Adipocyte (in vitro differentiated cells): ENCODE results near the gene GLIS1.

ENCODE experiments used
- DNase-seq: peaks from one replicate; pipeline ENCODE4 v3.0.0-alpha.2; 2015; ENCODE audit warnings: low read depth
- H3K27me3 ChIP-seq: replicated peaks from 2 replicates; pipeline ENCODE4 v1.7.0; 2013; ENCODE audit warnings: mild to moderate bottlenecking, low read length, moderate library complexity; ENCODE audit not compliant: control insufficient read depth, insufficient read depth
- H3K36me3 ChIP-seq: 2 replicates; pipeline ENCODE4 v1.7.0; 2013; ENCODE audit warnings: low read length, mild to moderate bottlenecking, moderate library complexity; ENCODE audit not compliant: control insufficient read depth, insufficient read depth, severe bottlenecking
- H3K4me1 ChIP-seq: 2 replicates; pipeline ENCODE4 v1.7.0; 2013; ENCODE audit warnings: mild to moderate bottlenecking, low read length, moderate library complexity; ENCODE audit not compliant: control insufficient read depth, insufficient read depth
- H3K4me3 ChIP-seq: 2 replicates; pipeline ENCODE4 v1.7.0; 2013; ENCODE audit warnings: mild to moderate bottlenecking, low read length, moderate library complexity
- H3K9ac ChIP-seq: 2 replicates; pipeline ENCODE4 v1.7.0; 2013; ENCODE audit warnings: mild to moderate bottlenecking, low read length, moderate library complexity
- H3K9me3 ChIP-seq: 2 replicates; pipeline ENCODE4 v1.7.0; 2013; ENCODE audit warnings: mild to moderate bottlenecking, low read length, moderate library complexity; ENCODE audit not compliant: control insufficient read depth

GLIS1 gene

GRCh38 chr1:53483656-53484055 lies 255.3 kb downstream of the GLIS1 start:
- H3K4me3 ChIP-seq, result no peak overlapping the region
- no peaks in the 10 kb centered on the region for H3K9me3 ChIP-seq
- DNase-seq, result no peak
- no peaks in the 10 kb centered on the region for H3K4me1 ChIP-seq
- peaks cover 74% of the 10 kb centered on the region for H3K27me3 ChIP-seq
- H3K36me3 ChIP-seq, result no peaks in the 10 kb centered on the region
- H3K9ac ChIP-seq, result no peak overlapping the region

- no peaks in the 10 kb centered on the region for H3K9me3 ChIP-seq
- no peak for DNase-seq
- H3K9ac ChIP-seq, result no peak overlapping the region
- no peaks in the 10 kb centered on the region for H3K4me1 ChIP-seq
- peaks cover 71% of the 10 kb centered on the region for H3K27me3 ChIP-seq
- H3K36me3 ChIP-seq, result no peaks in the 10 kb centered on the region
- H3K4me3 ChIP-seq, result no peak overlapping the region
Measured at GRCh38 chr1:53483170-53483569, 255.8 kb downstream of the GLIS1 start.

GRCh38 chr1:53482441-53483153 lies 256.4 kb downstream of the GLIS1 start:
- Histone ChIP-seq H3K4me1 (no peaks in the 10 kb centered on the region), H3K4me3 (no peak overlapping the region), H3K9me3 (no peaks in the 10 kb centered on the region), H3K36me3 (no peaks in the 10 kb centered on the region), H3K27me3 (peaks cover 70% of the 10 kb centered on the region), H3K9ac (no peak overlapping the region)
- DNase-seq, result no peak

- no peak for DNase-seq
- H3K4me1 ChIP-seq, result no peaks in the 10 kb centered on the region
- H3K4me3 ChIP-seq, result no peak overlapping the region
- no peaks in the 10 kb centered on the region for H3K36me3 ChIP-seq
- H3K27me3 ChIP-seq, result peaks cover 74% of the 10 kb centered on the region
- H3K9me3 ChIP-seq, result no peaks in the 10 kb centered on the region
- H3K9ac ChIP-seq, result no peak overlapping the region
Measured at GRCh38 chr1:53481456-53481855, 257.5 kb downstream of the GLIS1 start.

GRCh38 chr1:53480678-53481077 lies 258.3 kb downstream of the GLIS1 start:
- no peak for DNase-seq
- Histone ChIP-seq H3K9me3 (no peaks in the 10 kb centered on the region), H3K9ac (no peak overlapping the region), H3K4me1 (no peaks in the 10 kb centered on the region), H3K4me3 (no peak overlapping the region), H3K36me3 (no peaks in the 10 kb centered on the region), H3K27me3 (peaks cover 74% of the 10 kb centered on the region)

GRCh38 chr1:53478502-53478818 lies 260.5 kb downstream of the GLIS1 start:
- DNase-seq, result no peak
- Histone ChIP-seq H3K27me3 (peaks cover 55% of the 10 kb centered on the region), H3K36me3 (no peaks in the 10 kb centered on the region), H3K9ac (no peak overlapping the region), H3K9me3 (no peaks in the 10 kb centered on the region), H3K4me3 (no peak overlapping the region), H3K4me1 (no peaks in the 10 kb centered on the region)

GRCh38 chr1:53477651-53478501 lies 261.1 kb downstream of the GLIS1 start:
- DNase-seq, result peak; percentile 10
- Histone ChIP-seq H3K36me3 (no peaks in the 10 kb centered on the region), H3K4me1 (no peaks in the 10 kb centered on the region), H3K27me3 (peaks cover 51% of the 10 kb centered on the region), H3K9ac (no peak overlapping the region), H3K9me3 (no peaks in the 10 kb centered on the region), H3K4me3 (no peak overlapping the region)

GRCh38 chr1:53476579-53476978 lies 262.4 kb downstream of the GLIS1 start:
- Histone ChIP-seq H3K27me3 (peaks cover 38% of the 10 kb centered on the region), H3K36me3 (no peaks in the 10 kb centered on the region), H3K9ac (no peak overlapping the region), H3K9me3 (no peaks in the 10 kb centered on the region), H3K4me1 (no peaks in the 10 kb centered on the region), H3K4me3 (no peak overlapping the region)
- no peak for DNase-seq

- H3K36me3 ChIP-seq, result no peaks in the 10 kb centered on the region
- no peaks in the 10 kb centered on the region for H3K4me1 ChIP-seq
- H3K9ac ChIP-seq, result no peak overlapping the region
- peaks cover 32% of the 10 kb centered on the region for H3K27me3 ChIP-seq
- no peak overlapping the region for H3K4me3 ChIP-seq
- no peak for DNase-seq
- H3K9me3 ChIP-seq, result no peaks in the 10 kb centered on the region
Measured at GRCh38 chr1:53475664-53476063, 263.3 kb downstream of the GLIS1 start.

- Histone ChIP-seq H3K4me1 (no peaks in the 10 kb centered on the region), H3K36me3 (no peaks in the 10 kb centered on the region), H3K27me3 (peaks cover 23% of the 10 kb centered on the region), H3K4me3 (no peak overlapping the region), H3K9me3 (no peaks in the 10 kb centered on the region), H3K9ac (no peak overlapping the region)
- peak; percentile 32 for DNase-seq
Measured at GRCh38 chr1:53473463-53473862, 265.5 kb downstream of the GLIS1 start.

GRCh38 chr1:53471000-53471399 lies 268.0 kb downstream of the GLIS1 start:
- no peak for DNase-seq
- Histone ChIP-seq H3K9me3 (no peaks in the 10 kb centered on the region), H3K9ac (no peak overlapping the region), H3K4me3 (no peak overlapping the region), H3K27me3 (peaks cover 5% of the 10 kb centered on the region), H3K36me3 (no peaks in the 10 kb centered on the region), H3K4me1 (no peaks in the 10 kb centered on the region)
